HEK293 (cell line): ENCODE measurements around the gene KLHL29.

ENCODE experiments used
- CTCF ChIA-PET: fragments of 350-600 bp; formaldehyde crosslinking; extraction: SDS; loops from one replicate; lab custom pipeline; 2021; ENCODE audit warnings: antibody characterized with exemption; lab: Yijun Ruan, JAX
- POLR2A ChIA-PET: fragments of 300-600 bp; formaldehyde crosslinking; extraction: SDS; loops from one replicate; lab custom pipeline; 2020; ENCODE audit warnings: antibody characterized with exemption, inconsistent platforms; lab: Yijun Ruan, JAX
- H3K27ac ChIP-seq: fragments of 200-500 bp; sonication (Bioruptor generic); 2 replicates; pipeline ENCODE4 v1.5.1; 2014; ENCODE audit warnings: low read depth, low read length, control low read depth, inconsistent platforms; ENCODE audit errors: extremely low read depth
- H3K36me3 ChIP-seq, 2 experiments: fragments of 200-500 bp in 1 of 2; sonication (Bioruptor generic) in 1 of 2; 1 replicate in 1 of 2; 2 replicates in 1 of 2; pipeline ENCODE4 v1.5.1; 2014 to 2017; ENCODE audit warnings: inconsistent platforms in 2 of 2, low read length in 2 of 2; ENCODE audit not compliant: control insufficient read depth in 2 of 2, insufficient read depth in 1 of 2
- H3K4me1 ChIP-seq: fragments of 200-500 bp; sonication (Bioruptor generic); 2 replicates; pipeline ENCODE4 v1.5.1; 2014; ENCODE audit warnings: mild to moderate bottlenecking, low read length, inconsistent platforms; ENCODE audit not compliant: control insufficient read depth, insufficient read depth
- H3K4me3 ChIP-seq: 2 replicates; pipeline ENCODE4 v1.5.1; 2011; ENCODE audit warnings: low read depth, mild to moderate bottlenecking, control low read depth, low read length, moderate library complexity
- H3K9me3 ChIP-seq: fragments of 200-500 bp; sonication (Bioruptor generic); 2 replicates; pipeline ENCODE4 v1.5.1; 2014; ENCODE audit warnings: low read depth, low read length, inconsistent platforms; ENCODE audit not compliant: control insufficient read depth, insufficient read depth
- BCL11B ChIP-seq: fragments of 450-650 bp; formaldehyde crosslinking; IDR thresholded peaks from 2 replicates; pipeline ENCODE4 v1.5.1; 2016; ENCODE audit warnings: low read depth, missing biosample characterization, missing genetic modification characterization
- FEZF1 ChIP-seq: fragments of 450-650 bp; formaldehyde crosslinking; IDR thresholded peaks from 2 replicates; pipeline ENCODE4 v1.5.1; 2016; ENCODE audit warnings: missing biosample characterization, missing genetic modification characterization
- HOXC10 ChIP-seq: sonication (generic); formaldehyde crosslinking; IDR thresholded peaks from 2 replicates; pipeline ENCODE4 v1.8.1; 2023; ENCODE audit warnings: mild to moderate bottlenecking, missing genetic modification reagents
- MEIS1 ChIP-seq: sonication (generic); formaldehyde crosslinking; IDR thresholded peaks from 2 replicates; pipeline ENCODE4 v1.8.1; 2022; ENCODE audit warnings: missing genetic modification reagents, mild to moderate bottlenecking, borderline replicate concordance
- MZF1 ChIP-seq: fragments of 450-650 bp; formaldehyde crosslinking; IDR thresholded peaks from 2 replicates; pipeline ENCODE4 v1.5.1; 2017; ENCODE audit warnings: missing biosample characterization, missing genetic modification characterization, borderline replicate concordance
- REST ChIP-seq: fragments of 450-650 bp; formaldehyde crosslinking; IDR thresholded peaks from 2 replicates; pipeline ENCODE4 v1.5.1; 2016; ENCODE audit warnings: missing biosample characterization, missing genetic modification characterization
- SALL2 ChIP-seq: fragments of 450-650 bp; formaldehyde crosslinking; IDR thresholded peaks from 2 replicates; pipeline ENCODE4 v1.5.0; 2017; ENCODE audit warnings: missing biosample characterization, mild to moderate bottlenecking, missing genetic modification characterization, borderline replicate concordance
- WT1 ChIP-seq: fragments of 450-650 bp; formaldehyde crosslinking; IDR thresholded peaks from 2 replicates; pipeline ENCODE4 v1.5.1; 2016; ENCODE audit warnings: missing biosample characterization, missing genetic modification characterization
- ZBTB20 ChIP-seq: fragments of 450-650 bp; formaldehyde crosslinking; IDR thresholded peaks from 2 replicates; pipeline ENCODE4 v1.5.1; 2016; ENCODE audit warnings: missing biosample characterization, missing genetic modification characterization
- ZFHX2 ChIP-seq: fragments of 450-650 bp; formaldehyde crosslinking; conservative IDR thresholded peaks from 2 replicates; pipeline ENCODE4 v1.5.1; 2016; ENCODE audit warnings: missing biosample characterization, missing genetic modification characterization
- ZFP69B ChIP-seq: fragments of 450-650 bp; formaldehyde crosslinking; IDR thresholded peaks from 2 replicates; pipeline ENCODE4 v1.5.1; 2016; ENCODE audit warnings: missing biosample characterization, missing genetic modification characterization
- ZNF112 ChIP-seq: fragments of 450-650 bp; formaldehyde crosslinking; IDR thresholded peaks from 2 replicates; pipeline ENCODE4 v1.5.0; 2017; ENCODE audit warnings: missing biosample characterization, missing genetic modification characterization
- ZNF654 ChIP-seq: fragments of 450-650 bp; formaldehyde crosslinking; IDR thresholded peaks from 2 replicates; pipeline ENCODE4 v1.5.1; 2016; ENCODE audit warnings: low read depth, missing biosample characterization, missing genetic modification characterization
- ZNF677 ChIP-seq: fragments of 450-650 bp; IDR thresholded peaks from 2 replicates; pipeline ENCODE4 v1.5.0; 2018; ENCODE audit warnings: missing biosample characterization, mild to moderate bottlenecking, missing genetic modification characterization, moderate library complexity
- ZSCAN4 ChIP-seq: fragments of 450-650 bp; formaldehyde crosslinking; IDR thresholded peaks from 2 replicates; pipeline ENCODE4 v1.5.1; 2017; ENCODE audit warnings: missing biosample characterization, missing genetic modification characterization
- TF ChIP-seq, protein P1 (sequence below): fragments of 450-650 bp; formaldehyde crosslinking; optimal IDR thresholded peaks from 2 replicates; pipeline ENCODE3; 2016; ENCODE audit warnings: missing biosample characterization, mild to moderate bottlenecking, missing genetic modification characterization
- TF ChIP-seq, protein P2 (sequence below): fragments of 450-650 bp; formaldehyde crosslinking; IDR thresholded peaks from 2 replicates; pipeline ENCODE4 v1.5.1; 2017; ENCODE audit warnings: missing biosample characterization, missing genetic modification characterization

KLHL29 gene

DNA sequence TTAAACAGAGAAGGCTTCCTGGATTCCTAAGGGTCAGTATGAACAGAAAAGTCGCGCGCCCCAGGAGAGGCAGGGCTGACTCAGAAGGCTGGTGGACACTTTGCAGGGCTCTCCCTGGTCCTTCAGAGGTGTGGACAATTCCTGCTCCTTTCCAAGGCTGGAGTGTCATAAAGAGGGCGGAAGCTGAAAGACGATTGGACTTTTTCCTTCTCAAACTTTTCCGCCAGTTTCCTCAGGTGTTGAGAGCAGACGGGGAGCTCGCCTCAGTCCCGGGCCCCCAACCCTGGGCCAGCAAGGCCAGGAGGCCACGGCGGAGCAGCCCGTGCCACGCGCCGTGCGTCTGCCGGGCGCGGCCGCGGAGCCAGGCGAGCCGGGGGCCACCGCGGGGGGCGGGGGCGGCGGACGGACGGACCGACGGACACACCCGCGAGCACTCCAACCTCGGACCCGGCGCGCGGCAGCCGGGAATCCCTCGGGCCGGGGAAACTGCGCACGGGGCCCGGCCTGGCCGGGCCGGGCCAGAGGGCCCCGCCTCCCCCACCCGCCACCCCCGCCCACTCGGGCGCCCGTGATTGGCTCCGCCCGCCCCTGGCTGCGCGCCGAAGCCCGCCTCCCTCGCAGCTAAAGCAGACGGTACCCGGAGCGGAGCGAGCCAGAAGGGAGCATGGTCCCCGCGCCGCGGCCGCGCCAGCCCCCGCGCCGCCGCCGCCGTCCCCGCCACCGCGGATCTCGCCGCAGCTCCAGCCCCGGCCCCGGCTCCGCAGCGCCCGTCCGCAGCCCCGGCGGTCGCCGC, at the start of gene KLHL29:
Gene KLHL29, plus strand, starts transcription at position 629 of the 793 bp plus-strand sequence. CDS start 177,018 bp downstream, outside the sequence.
- no peaks in the 10 kb centered on the region for H3K36me3 ChIP-seq
- CTCF ChIA-PET, result no interaction called here
- peak; percentile 73 for TF ChIP-seq ZBTB20 (tag by site-specific recombination)
- TF ChIP-seq ZNF677, result no peak
- POLR2A ChIA-PET, result interaction anchor here (0.5 to 1.3 kb wide), 5 partner anchors 9 to 94 kb away, joined by 3 to 7 read pairs (median 3); no protein-coding TSS in a partner anchor
- peak within 1 kb of the TSS; percentile 64; the same call in 1 of the 2 replicates for H3K27ac ChIP-seq
- H3K9me3 ChIP-seq, result no peaks in the 10 kb centered on the region
- H3K4me3 ChIP-seq, result peak within 1 kb of the TSS; percentile 82
- peaks cover 12% of the 10 kb centered on the region for H3K4me1 ChIP-seq

- H3K27ac ChIP-seq, result no peak overlapping the region
- H3K36me3 ChIP-seq, result no peaks in the 10 kb centered on the region
- H3K4me1 ChIP-seq, result no peaks in the 10 kb centered on the region
- ChIA-PET CTCF (no interaction called here), POLR2A (no interaction called here)
- no peaks in the 10 kb centered on the region for H3K9me3 ChIP-seq
- no peak overlapping the region for H3K4me3 ChIP-seq
- TF ChIP-seq REST (tag by site-specific recombination) (no peak), MEIS1 (no peak), FEZF1 (tag by site-specific recombination) (no peak), ZNF112 (tag by site-specific recombination) (no peak), HOXC10 (CRISPR knock-in tag) (no peak), ZFHX2 (tag by site-specific recombination) (no peak), ZSCAN4 (no peak), MZF1 (tag by site-specific recombination) (no peak), WT1 (tag by site-specific recombination) (no peak), SALL2 (tag by site-specific recombination) (no peak), BCL11B (no peak), ZNF654 (tag by site-specific recombination) (no peak), ZFP69B (tag by site-specific recombination) (no peak)
- TF ChIP-seq, protein P1, sequence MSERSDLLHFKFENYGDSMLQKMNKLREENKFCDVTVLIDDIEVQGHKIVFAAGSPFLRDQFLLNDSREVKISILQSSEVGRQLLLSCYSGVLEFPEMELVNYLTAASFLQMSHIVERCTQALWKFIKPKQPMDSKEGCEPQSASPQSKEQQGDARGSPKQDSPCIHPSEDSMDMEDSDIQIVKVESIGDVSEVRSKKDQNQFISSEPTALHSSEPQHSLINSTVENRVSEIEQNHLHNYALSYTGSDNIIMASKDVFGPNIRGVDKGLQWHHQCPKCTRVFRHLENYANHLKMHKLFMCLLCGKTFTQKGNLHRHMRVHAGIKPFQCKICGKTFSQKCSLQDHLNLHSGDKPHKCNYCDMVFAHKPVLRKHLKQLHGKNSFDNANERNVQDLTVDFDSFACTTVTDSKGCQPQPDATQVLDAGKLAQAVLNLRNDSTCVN (tag by site-specific recombination), result no peak
- TF ChIP-seq, protein P2, sequence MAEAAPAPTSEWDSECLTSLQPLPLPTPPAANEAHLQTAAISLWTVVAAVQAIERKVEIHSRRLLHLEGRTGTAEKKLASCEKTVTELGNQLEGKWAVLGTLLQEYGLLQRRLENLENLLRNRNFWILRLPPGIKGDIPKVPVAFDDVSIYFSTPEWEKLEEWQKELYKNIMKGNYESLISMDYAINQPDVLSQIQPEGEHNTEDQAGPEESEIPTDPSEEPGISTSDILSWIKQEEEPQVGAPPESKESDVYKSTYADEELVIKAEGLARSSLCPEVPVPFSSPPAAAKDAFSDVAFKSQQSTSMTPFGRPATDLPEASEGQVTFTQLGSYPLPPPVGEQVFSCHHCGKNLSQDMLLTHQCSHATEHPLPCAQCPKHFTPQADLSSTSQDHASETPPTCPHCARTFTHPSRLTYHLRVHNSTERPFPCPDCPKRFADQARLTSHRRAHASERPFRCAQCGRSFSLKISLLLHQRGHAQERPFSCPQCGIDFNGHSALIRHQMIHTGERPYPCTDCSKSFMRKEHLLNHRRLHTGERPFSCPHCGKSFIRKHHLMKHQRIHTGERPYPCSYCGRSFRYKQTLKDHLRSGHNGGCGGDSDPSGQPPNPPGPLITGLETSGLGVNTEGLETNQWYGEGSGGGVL (tag by site-specific recombination), result no peak
Measured at GRCh38 chr2:23335550-23335949, 49.4 kb upstream of the KLHL29 start.
